Right hindlimb (tissue), 1 donor: ENCODE results near the gene ADAMTS7.
"Not testable (repeated sequence)": the region's sequence is repeated elsewhere in the genome, so short reads cannot be mapped to it uniquely, and the experiment has no call there.

Experiments used
- DNase-seq: peaks from one replicate; pipeline ENCODE4 v3.0.0-alpha.2; 2018

ADAMTS7 gene

GRCh38 chr15:78752492-78753358 lies 58.5 kb downstream of the ADAMTS7 start:
- no peak for DNase-seq

- no peak for DNase-seq
These were observed 59.7 kb downstream of the ADAMTS7 start for GRCh38 chr15:78751602-78751979.

GRCh38 chr15:78750974-78751601 lies 60.2 kb downstream of the ADAMTS7 start:
- peak; percentile 91 for DNase-seq

GRCh38 chr15:78750566-78750965 lies 60.7 kb downstream of the ADAMTS7 start:
- DNase-seq = no peak

- no peak for DNase-seq
These were observed 61.4 kb downstream of the ADAMTS7 start for GRCh38 chr15:78749831-78750230.

GRCh38 chr15:78747877-78748276 lies 63.4 kb downstream of the ADAMTS7 start:
- DNase-seq = not testable (repeated sequence)

- DNase-seq = not testable (repeated sequence)
These were observed 69.6 kb downstream of the ADAMTS7 start for GRCh38 chr15:78741674-78742073.

GRCh38 chr15:78740904-78741274 lies 70.4 kb downstream of the ADAMTS7 start:
- DNase-seq = no peak

- no peak for DNase-seq
These were observed 71.0 kb downstream of the ADAMTS7 start for GRCh38 chr15:78739996-78740903.

- DNase-seq = no peak
These were observed 72.1 kb downstream of the ADAMTS7 start for GRCh38 chr15:78739206-78739605.

GRCh38 chr15:78737931-78738558 lies 73.2 kb downstream of the ADAMTS7 start:
- not testable (repeated sequence) for DNase-seq

- no peak for DNase-seq
These were observed 74.0 kb downstream of the ADAMTS7 start for GRCh38 chr15:78737187-78737820.

- DNase-seq = not testable (repeated sequence)
These were observed 75.0 kb downstream of the ADAMTS7 start for GRCh38 chr15:78736286-78736685.

- DNase-seq = peak; percentile 40
These were observed 76.7 kb downstream of the ADAMTS7 start for GRCh38 chr15:78734451-78735064.

- no peak for DNase-seq
These were observed 78.6 kb downstream of the ADAMTS7 start for GRCh38 chr15:78732634-78733033.

- DNase-seq = no peak
These were observed 80.3 kb downstream of the ADAMTS7 start for GRCh38 chr15:78730955-78731354.

GRCh38 chr15:78728427-78728826 lies 82.8 kb downstream of the ADAMTS7 start:
- not testable (repeated sequence) for DNase-seq

- no peak for DNase-seq
These were observed 83.7 kb downstream of the ADAMTS7 start for GRCh38 chr15:78727561-78727960.

GRCh38 chr15:78726870-78727551 lies 84.3 kb downstream of the ADAMTS7 start:
- no peak for DNase-seq

- not testable (repeated sequence) for DNase-seq
These were observed 91.3 kb downstream of the ADAMTS7 start for GRCh38 chr15:78719819-78720450.

- no peak for DNase-seq
These were observed 92.4 kb downstream of the ADAMTS7 start for GRCh38 chr15:78718837-78719236.
